Stimulated activated naive CD8-positive, alpha-beta T cell treated with anti-CD3 and anti-CD28 coated beads, Interleukin-15, amount 100 ng/mL, for 72 hours (primary cell): ENCODE measurements around the gene ANKRD24.
"Not testable (repeated sequence)": the region's sequence is repeated elsewhere in the genome, so short reads cannot be mapped to it uniquely, and the experiment has no call there.

Experiments used
- ATAC-seq: fragments of 150-1000 bp; cut with Tn5 transposase; 2 replicates; pipeline ENCODE4 v1.10.0; 2021; ENCODE audit warnings: mild to moderate bottlenecking, moderate library complexity
- DNase-seq, 2 donors: peaks; one replicate each; pipeline ENCODE4 v3.0.0; 2021 to 2022
- H3K27ac Mint-ChIP-seq, 2 donors: one replicate each; pipeline ENCODE4 v1.8.0; 2022; ENCODE audit warnings: mild to moderate bottlenecking in 2 of 2, mixed read lengths in 2 of 2, moderate library complexity in 2 of 2
- H3K27me3 Mint-ChIP-seq: one replicate; pipeline ENCODE4 v1.8.0; 2022; ENCODE audit warnings: mixed read lengths
- H3K4me1 Mint-ChIP-seq: one replicate; pipeline ENCODE4 v1.8.0; 2022; ENCODE audit warnings: mild to moderate bottlenecking, mixed read lengths
- H3K4me3 Mint-ChIP-seq, 2 donors: one replicate each; pipeline ENCODE4 v1.8.0; 2022; ENCODE audit warnings: mild to moderate bottlenecking in 2 of 2, mixed read lengths in 2 of 2, moderate library complexity in 1 of 2
- H3K9me3 Mint-ChIP-seq, 2 donors: one replicate each; pipeline ENCODE4 v1.8.0; 2022; ENCODE audit warnings: mixed read lengths in 2 of 2

The ANKRD24 gene

GRCh38 chr19:4157971-4158370, 24.5 kb upstream of the ANKRD24 start:
- H3K27ac Mint-ChIP-seq, ATAC-seq, H3K4me1 Mint-ChIP-seq, H3K4me3 Mint-ChIP-seq, H3K9me3 Mint-ChIP-seq, DNase-seq: not testable (repeated sequence)
- peaks cover 17% of the 10 kb centered on the region for H3K27me3 Mint-ChIP-seq

GRCh38 chr19:4161415-4162077, 20.9 kb upstream of the ANKRD24 start:
- Mint-ChIP-seq H3K27ac (no peak overlapping the region), H3K4me3 (no peak overlapping the region), H3K27me3 (peaks cover 25% of the 10 kb centered on the region), H3K4me1 (no peaks in the 10 kb centered on the region), H3K9me3 (no peaks in the 10 kb centered on the region)
- ATAC-seq (no peak), DNase-seq (no peak)

DNA sequence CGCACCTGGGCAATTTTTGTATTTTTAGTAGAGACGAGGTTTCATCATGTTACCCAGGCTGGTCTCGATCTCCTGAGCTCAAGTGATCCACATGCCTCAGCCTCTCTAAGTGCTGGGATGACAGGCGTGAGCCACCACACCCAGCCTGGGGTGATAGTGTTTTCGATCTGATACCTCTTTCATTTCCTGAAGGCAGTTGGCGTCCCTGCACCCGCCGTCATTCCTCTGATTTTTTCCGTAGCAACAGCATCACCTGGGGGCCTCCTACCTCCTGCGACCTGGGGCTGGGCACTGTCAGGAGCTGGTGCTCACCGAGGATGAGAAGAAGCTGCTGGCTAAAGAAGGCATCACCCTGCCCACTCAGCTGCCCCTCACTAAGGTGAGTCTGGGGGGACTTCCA, 18.2 kb upstream of the ANKRD24 start:
- no peak overlapping the region for H3K4me3 Mint-ChIP-seq
- DNase-seq = no peak
- no peak overlapping the region for H3K27ac Mint-ChIP-seq
- H3K4me1 Mint-ChIP-seq = no peaks in the 10 kb centered on the region
- no peaks in the 10 kb centered on the region for H3K9me3 Mint-ChIP-seq
- ATAC-seq = no peak
- H3K27me3 Mint-ChIP-seq = peaks cover 49% of the 10 kb centered on the region

- no peak overlapping the region for H3K4me3 Mint-ChIP-seq
- no peaks in the 10 kb centered on the region for H3K9me3 Mint-ChIP-seq
- no peak for DNase-seq
- peaks cover 55% of the 10 kb centered on the region for H3K27me3 Mint-ChIP-seq
- no peak overlapping the region for H3K27ac Mint-ChIP-seq
- peaks cover 14% of the 10 kb centered on the region for H3K4me1 Mint-ChIP-seq
- ATAC-seq = no peak
Observed at GRCh38 chr19:4171676-4172075, 10.8 kb upstream of the ANKRD24 start.

- peak; percentile 65 for ATAC-seq
- Mint-ChIP-seq H3K4me1 (peaks cover 14% of the 10 kb centered on the region), H3K4me3 (no peak overlapping the region), H3K9me3 (no peaks in the 10 kb centered on the region), H3K27me3 (peaks cover 43% of the 10 kb centered on the region), H3K27ac (no peak overlapping the region)
- peak; percentile 54 to 62 for DNase-seq
Observed at GRCh38 chr19:4172861-4173473, 9.5 kb upstream of the ANKRD24 start.

DNA sequence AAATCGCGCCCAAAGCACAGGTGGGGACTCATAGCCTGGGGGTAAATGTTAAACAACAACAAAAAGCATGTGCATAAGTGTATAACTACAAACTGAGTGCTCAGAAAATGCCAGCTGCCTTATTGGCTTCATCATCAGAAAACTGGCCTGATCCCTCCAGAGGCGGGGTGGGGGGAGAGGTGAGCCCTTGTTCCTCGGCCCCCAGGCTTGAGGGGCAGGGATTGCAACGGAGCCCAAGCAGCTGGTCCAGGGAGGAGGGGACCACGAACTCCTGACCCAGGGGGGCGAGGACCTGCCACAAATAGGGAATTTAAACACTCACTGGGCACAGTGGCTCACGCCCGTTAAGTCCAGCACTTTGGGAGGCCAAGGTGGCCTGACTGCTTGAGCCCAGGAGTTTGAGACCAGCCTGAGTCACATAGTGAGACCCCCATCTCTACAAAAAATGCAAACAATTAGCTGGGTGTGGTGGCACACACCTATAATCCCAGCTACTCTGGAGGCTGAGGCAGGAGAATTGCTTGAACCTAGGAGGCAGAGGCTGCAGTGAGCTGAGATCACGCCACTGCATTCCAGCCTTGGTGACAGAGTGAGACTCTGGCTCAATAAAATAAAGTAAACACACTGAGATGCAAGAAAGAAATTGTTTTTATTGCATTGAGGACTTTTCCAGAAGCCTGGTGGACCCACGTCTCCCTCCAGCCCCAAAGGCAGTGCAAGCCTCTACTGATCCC, 8.8 kb upstream of the ANKRD24 start:
- Mint-ChIP-seq H3K9me3 (no peaks in the 10 kb centered on the region), H3K4me1 (peaks cover 14% of the 10 kb centered on the region), H3K27ac (no peak overlapping the region), H3K27me3 (peaks cover 36% of the 10 kb centered on the region), H3K4me3 (no peak overlapping the region)
- DNase-seq (no peak), ATAC-seq (no peak)

DNA sequence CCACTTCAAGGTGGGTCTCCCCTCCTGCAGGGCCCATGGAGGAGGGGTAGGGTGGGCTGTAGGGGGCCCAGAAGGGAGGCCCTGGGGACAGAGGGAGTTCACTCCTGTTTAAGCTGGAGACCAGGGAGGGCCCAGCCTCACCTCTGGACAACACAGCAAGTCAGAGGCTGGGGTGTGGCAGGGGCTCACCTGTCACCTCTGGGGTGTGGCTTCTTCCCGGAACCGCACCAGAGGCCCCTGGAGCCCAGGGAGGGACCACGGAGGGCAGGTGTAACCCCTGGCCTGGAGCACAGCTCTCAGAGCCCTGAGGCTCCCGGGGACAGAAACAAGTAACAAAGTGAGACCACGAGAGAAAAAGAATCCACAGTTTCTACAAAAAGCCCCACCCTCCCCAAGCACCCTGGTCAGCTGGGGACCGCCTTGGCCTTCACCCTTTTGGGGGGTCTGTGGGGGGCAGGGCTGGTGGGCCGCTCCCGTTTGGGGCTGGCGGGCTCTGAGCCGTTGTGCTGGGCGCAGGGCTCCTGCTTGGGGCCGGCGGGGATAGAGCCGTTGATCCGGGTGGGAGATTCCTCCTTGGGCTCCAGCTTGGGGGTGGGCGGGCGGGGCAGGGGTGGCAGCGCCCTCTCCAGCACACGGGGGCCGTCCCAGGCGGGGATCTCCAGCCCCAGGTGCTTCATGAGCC, 8.1 kb upstream of the ANKRD24 start:
- ATAC-seq (peak; percentile 13), DNase-seq (no peak)
- Mint-ChIP-seq H3K4me1 (peaks cover 19% of the 10 kb centered on the region), H3K27ac (no peak overlapping the region), H3K27me3 (peaks cover 32% of the 10 kb centered on the region), H3K9me3 (no peaks in the 10 kb centered on the region), H3K4me3 (no peak overlapping the region)

DNA sequence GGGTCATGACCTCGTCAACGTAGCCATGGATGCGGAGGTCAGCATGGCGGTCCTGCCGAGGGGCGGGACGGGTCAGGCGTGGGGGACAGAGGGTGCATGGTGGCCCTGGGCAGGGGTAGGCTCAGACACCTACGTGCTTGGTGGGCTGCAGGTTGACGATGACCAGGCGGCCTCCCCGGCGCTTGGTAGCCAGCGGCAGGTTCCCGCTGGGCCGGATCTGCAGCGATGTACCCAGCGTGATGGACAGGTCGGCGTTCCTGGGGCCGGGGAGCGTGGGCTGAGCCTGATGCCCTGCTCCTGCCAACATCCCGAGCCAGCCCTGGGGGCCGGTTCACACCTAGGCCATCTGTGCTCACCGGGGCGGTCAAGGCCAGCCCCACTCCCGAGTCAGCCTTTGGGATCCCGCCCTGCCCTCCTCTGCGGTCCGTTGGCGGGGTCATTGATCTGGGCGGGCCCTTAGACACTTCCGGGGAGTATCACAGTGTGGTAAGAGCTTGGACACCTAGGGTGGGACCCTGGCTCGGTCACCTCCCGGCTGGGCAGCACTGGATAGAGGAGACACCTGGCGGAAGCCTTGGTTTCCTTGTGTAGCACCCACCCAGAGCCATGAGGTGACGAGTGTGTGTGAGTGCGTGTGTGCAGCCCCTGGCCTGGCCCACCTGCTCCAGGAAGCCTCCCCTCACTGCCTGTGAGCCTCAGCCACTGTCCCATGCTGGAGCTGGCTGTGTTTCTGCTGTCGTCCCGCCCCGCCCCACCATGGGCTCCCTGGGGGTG, 7.4 kb upstream of the ANKRD24 start:
- DNase-seq (no peak), ATAC-seq (peak; percentile 12)
- Mint-ChIP-seq H3K27me3 (peaks cover 27% of the 10 kb centered on the region), H3K4me3 (no peak overlapping the region), H3K9me3 (no peaks in the 10 kb centered on the region), H3K4me1 (peaks cover 26% of the 10 kb centered on the region), H3K27ac (no peak overlapping the region)

DNA sequence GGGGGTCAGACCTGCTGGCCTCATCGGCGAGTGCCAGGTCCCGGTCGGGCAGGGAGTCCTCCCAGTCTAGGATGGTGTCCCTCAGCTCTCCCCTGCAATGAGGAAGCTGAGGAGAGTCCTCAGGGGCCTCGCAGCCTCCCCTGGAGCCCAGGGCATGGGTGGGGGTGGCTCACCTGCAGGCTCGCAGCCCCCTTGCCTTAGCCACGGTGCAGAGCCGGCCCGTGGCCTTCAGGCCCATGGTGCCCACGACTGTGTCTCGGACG, 6.9 kb upstream of the ANKRD24 start:
- Mint-ChIP-seq H3K27ac (no peak overlapping the region), H3K4me1 (peaks cover 31% of the 10 kb centered on the region), H3K4me3 (no peak overlapping the region), H3K9me3 (no peaks in the 10 kb centered on the region), H3K27me3 (peaks cover 24% of the 10 kb centered on the region)
- ATAC-seq (no peak), DNase-seq (no peak)

- Mint-ChIP-seq H3K4me1 (peaks cover 42% of the 10 kb centered on the region), H3K4me3 (no peak overlapping the region), H3K9me3 (no peaks in the 10 kb centered on the region), H3K27ac (no peak overlapping the region), H3K27me3 (peaks cover 14% of the 10 kb centered on the region)
- DNase-seq = no peak
- no peak for ATAC-seq
Observed at GRCh38 chr19:4177146-4177545, 5.3 kb upstream of the ANKRD24 start.

DNA sequence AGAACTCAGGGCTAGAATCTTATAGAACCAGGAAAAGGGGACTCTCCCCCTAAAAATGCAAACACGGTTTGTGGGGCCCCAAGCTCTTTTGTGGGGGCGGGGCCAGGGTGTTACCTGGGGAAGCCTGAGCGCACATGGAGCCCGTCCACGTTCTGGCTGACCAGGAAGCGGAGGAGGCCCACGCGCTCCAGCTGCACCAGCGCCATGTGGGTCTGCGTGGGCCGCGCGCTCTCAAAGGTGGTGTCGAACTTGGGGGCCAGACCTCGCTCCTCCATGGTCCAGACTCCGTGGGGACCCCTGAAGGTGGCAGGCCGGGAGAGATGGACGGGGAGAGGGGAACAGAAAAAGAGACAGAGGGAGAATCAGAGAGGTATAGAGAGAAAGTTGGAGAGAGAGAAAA, 3.5 kb upstream of the ANKRD24 start:
- no peak overlapping the region for H3K4me3 Mint-ChIP-seq
- H3K9me3 Mint-ChIP-seq = no peaks in the 10 kb centered on the region
- H3K27me3 Mint-ChIP-seq = no peaks in the 10 kb centered on the region
- H3K27ac Mint-ChIP-seq = no peak overlapping the region
- DNase-seq (no peak), ATAC-seq (no peak)
- H3K4me1 Mint-ChIP-seq = peaks cover 45% of the 10 kb centered on the region

- H3K27ac Mint-ChIP-seq = peak overlapping the region in 1 of 2 donors; percentile 62
- H3K27me3 Mint-ChIP-seq = no peaks in the 10 kb centered on the region
- peaks cover 51% of the 10 kb centered on the region for H3K4me1 Mint-ChIP-seq
- peak overlapping the region; percentile 99 for H3K4me3 Mint-ChIP-seq
- ATAC-seq (no peak), DNase-seq (no peak)
- no peaks in the 10 kb centered on the region for H3K9me3 Mint-ChIP-seq
Observed at GRCh38 chr19:4181053-4181508, 1.4 kb upstream of the ANKRD24 start.

DNA sequence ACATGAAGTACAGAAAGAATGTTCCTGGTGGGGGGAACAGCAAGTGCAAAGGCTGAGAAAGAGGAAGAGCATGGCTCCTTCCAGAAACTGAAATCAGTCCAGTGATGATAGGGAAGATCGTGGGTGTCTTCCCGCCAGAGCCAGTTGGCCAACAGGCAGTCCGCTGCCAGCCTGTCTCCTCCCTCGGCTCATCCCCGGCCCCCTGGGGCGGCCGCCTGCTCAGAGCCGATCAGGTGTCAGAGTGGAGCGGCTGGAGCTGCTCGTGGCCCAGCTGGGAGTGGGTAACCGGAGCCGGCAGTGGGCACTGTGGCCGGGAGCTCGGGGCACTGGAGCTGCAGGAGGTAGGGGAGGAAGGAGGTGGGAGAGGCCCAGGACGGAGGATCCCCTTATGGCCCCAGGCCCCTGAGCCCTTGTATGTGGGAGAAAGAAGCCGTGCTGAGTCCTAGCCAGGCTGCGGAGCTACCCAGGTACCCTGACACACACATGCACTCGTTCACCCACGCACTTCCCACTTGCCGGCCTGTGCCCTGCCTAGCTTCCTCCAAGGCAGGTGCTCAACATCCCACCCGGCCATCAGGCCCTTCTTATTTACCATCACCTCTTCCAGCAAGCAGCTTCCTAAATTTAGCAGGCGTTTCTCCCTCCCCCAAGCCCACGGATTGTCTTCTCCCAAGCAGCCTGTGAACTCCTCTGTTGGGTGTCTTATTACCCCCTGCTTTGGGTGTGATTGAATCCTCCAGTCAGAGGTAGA, 1.7 kb downstream of the ANKRD24 start:
- Mint-ChIP-seq H3K27ac (peak overlapping the region in 1 of 2 donors; percentile 77), H3K9me3 (no peaks in the 10 kb centered on the region), H3K27me3 (no peaks in the 10 kb centered on the region), H3K4me3 (peak overlapping the region; percentile 57 to 99), H3K4me1 (peaks cover 55% of the 10 kb centered on the region)
- DNase-seq (no peak), ATAC-seq (no peak)

DNA sequence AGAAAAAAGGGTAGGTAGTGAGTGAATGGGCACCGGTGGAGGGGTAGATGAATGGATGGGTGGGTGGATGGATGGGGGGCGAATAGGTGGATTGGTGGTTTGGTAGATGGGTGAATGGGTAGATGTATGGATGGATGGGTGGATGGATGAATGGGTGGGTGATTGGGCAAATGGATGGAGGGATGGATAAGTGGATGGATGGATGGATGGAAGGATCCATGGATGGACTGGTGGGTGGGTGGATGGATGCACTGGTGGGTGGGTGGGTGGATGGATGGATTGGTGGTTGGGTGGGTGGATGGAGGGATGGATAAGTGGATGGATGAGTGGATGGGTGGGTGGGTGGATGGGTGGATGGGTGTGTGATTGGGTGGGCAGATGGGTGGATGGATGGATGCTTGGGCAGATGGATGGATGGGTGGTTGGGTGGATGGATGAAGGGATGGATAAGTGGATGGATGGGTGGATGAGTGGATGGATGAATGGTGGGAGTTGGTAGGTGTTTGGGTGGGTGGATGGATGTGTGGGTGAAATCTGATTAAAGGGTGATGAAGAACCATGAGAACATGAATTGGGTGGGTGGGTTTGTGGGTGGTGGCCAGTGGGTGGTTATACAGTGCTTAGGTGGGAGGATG, 2.3 kb downstream of the ANKRD24 start:
- Mint-ChIP-seq H3K9me3 (no peaks in the 10 kb centered on the region), H3K4me3 (no peak overlapping the region), H3K27ac (no peak overlapping the region), H3K4me1 (peaks cover 48% of the 10 kb centered on the region), H3K27me3 (no peaks in the 10 kb centered on the region)
- ATAC-seq (no peak), DNase-seq (no peak)
